Endothelial cell of umbilical vein (primary cell): Measurements from ENCODE around the gene CDK19. TPM values are rescaled to one million over a fixed set of nuclear protein-coding genes. Genes with fewer than 3 reads are reported as not detected.

Source experiments
- BruUV-seq: library from RNA; stranded (reverse); fragments of 400-500 nt; replicated peaks from 2 replicates; lab custom pipeline; 2021; lab: Mats Ljungman, UMichigan
- CTCF ChIA-PET: fragments of 300-600, 350-600 bp; sonication (Branson Sonifier 250); formaldehyde crosslinking; loops from one replicate; lab custom pipeline; 2021; ENCODE audit warnings: antibody characterized with exemption, inconsistent platforms; lab: Charles Lee
- POLR2A ChIA-PET: fragments of 300-600, 350-600 bp; sonication (Branson Sonifier 250); formaldehyde crosslinking; loops from one replicate; lab custom pipeline; 2021; ENCODE audit warnings: antibody characterized with exemption, inconsistent platforms; lab: Charles Lee
- DNase-seq: peaks from one replicate; pipeline ENCODE4 v3.0.0-alpha.2; 2011; ENCODE audit warnings: low read depth, low spot score
- FAIRE-seq: peaks from 2 replicates; lab custom pipeline; 2011; peaks lifted over from hg19 to GRCh38; lab: Jason Lieb, UNC
- H2AFZ ChIP-seq: 2 replicates; pipeline ENCODE4 v1.6.0; 2012; ENCODE audit warnings: low read depth, low read length, control low read depth, inconsistent platforms
- H3K27ac ChIP-seq: 2 replicates; pipeline ENCODE4 v1.5.1; 2011; ENCODE audit warnings: low read depth, mild to moderate bottlenecking, control low read depth, low read length, moderate library complexity; ENCODE audit not compliant: insufficient read depth
- H3K27me3 ChIP-seq, 2 experiments: 2 replicates each; pipeline versions ENCODE4 v1.6.0 to v1.6.1; 2011; ENCODE audit warnings: low read length in 2 of 2, mixed read lengths in 1 of 2; ENCODE audit not compliant: control insufficient read depth in 2 of 2, insufficient read depth in 2 of 2
- H3K36me3 ChIP-seq, 2 experiments: 2 replicates in 1 of 2; 3 replicates in 1 of 2; pipeline ENCODE4 v1.5.1; 2011; ENCODE audit warnings: low read length in 2 of 2, mild to moderate bottlenecking in 1 of 2, moderate library complexity in 1 of 2; ENCODE audit not compliant: control insufficient read depth in 2 of 2, insufficient read depth in 2 of 2; ENCODE audit errors: extremely low read depth in 1 of 2
- H3K4me1 ChIP-seq: 3 replicates; pipeline ENCODE4 v1.5.1; 2011; ENCODE audit warnings: mild to moderate bottlenecking, low read length; ENCODE audit not compliant: control insufficient read depth, insufficient read depth; ENCODE audit errors: extremely low read depth
- H3K4me2 ChIP-seq: 2 replicates; pipeline ENCODE4 v1.6.1; 2011; ENCODE audit warnings: low read length, control low read depth, mixed read lengths; ENCODE audit not compliant: insufficient read depth
- H3K4me3 ChIP-seq, 3 experiments: fragments of 200-600 bp in 1 of 3; sonication (generic), shearing (Covaris generic) in 1 of 3; replicated peaks in 1 of 3; 2 replicates each; pipeline ENCODE4 v1.5.1; 2011 to 2016; ENCODE audit warnings: control low read depth in 3 of 3, low read length in 3 of 3, mild to moderate bottlenecking in 2 of 3, inconsistent platforms in 1 of 3, low read depth in 1 of 3, moderate library complexity in 1 of 3; ENCODE audit not compliant: insufficient read depth in 1 of 3
- H3K79me2 ChIP-seq: 2 replicates; pipeline ENCODE4 v1.6.0; 2012; ENCODE audit warnings: low read length, inconsistent platforms; ENCODE audit not compliant: control insufficient read depth, insufficient read depth
- H3K9ac ChIP-seq: replicated peaks from 2 replicates; pipeline ENCODE3; 2011; ENCODE audit warnings: low read length, control low read depth; ENCODE audit not compliant: insufficient read depth; ENCODE audit errors: extremely low read depth
- H3K9me1 ChIP-seq: replicated peaks from 3 replicates; pipeline ENCODE4 v1.6.0; 2011; ENCODE audit warnings: mild to moderate bottlenecking, low read length; ENCODE audit not compliant: control insufficient read depth, insufficient read depth; ENCODE audit errors: extremely low read depth
- H3K9me3 ChIP-seq: replicated peaks from 2 replicates; pipeline ENCODE4 v1.5.1; 2012; ENCODE audit warnings: low read length, inconsistent platforms; ENCODE audit not compliant: control insufficient read depth, insufficient read depth
- H4K20me1 ChIP-seq: replicated peaks from 2 replicates; pipeline ENCODE3; 2011; ENCODE audit warnings: mild to moderate bottlenecking, low read length; ENCODE audit not compliant: control insufficient read depth, insufficient read depth; ENCODE audit errors: extremely low read depth
- CTCF ChIP-seq, 2 donors: IDR thresholded peaks; 1 replicate in 1 of 2; 2 replicates in 1 of 2; pipeline ENCODE4 v1.5.1; 2011; ENCODE audit warnings: low read length in 2 of 2, mild to moderate bottlenecking in 2 of 2, moderate library complexity in 2 of 2, control low read depth in 1 of 2, inconsistent platforms in 1 of 2, low read depth in 1 of 2; ENCODE audit not compliant: insufficient read depth in 1 of 2; ENCODE audit errors: extremely low read depth in 1 of 2
- EZH2 ChIP-seq: IDR thresholded peaks from 2 replicates; pipeline ENCODE4 v1.6.1; 2012; ENCODE audit warnings: borderline replicate concordance, low read depth, mild to moderate bottlenecking, moderate library complexity, low read length, inconsistent platforms; ENCODE audit not compliant: severe bottlenecking
- FOS ChIP-seq: IDR thresholded peaks from 2 replicates; pipeline ENCODE4 v1.6.1; 2011; ENCODE audit warnings: mild to moderate bottlenecking, low read length, moderate library complexity, borderline replicate concordance; ENCODE audit not compliant: insufficient read depth
- GATA2 ChIP-seq: IDR thresholded peaks from 2 replicates; pipeline ENCODE4 v1.7.0; 2011; ENCODE audit warnings: low read depth, mild to moderate bottlenecking, moderate library complexity, mixed read lengths, low read length; ENCODE audit not compliant: insufficient read length, insufficient read depth
- JUN ChIP-seq: IDR thresholded peaks from 2 replicates; pipeline ENCODE4 v1.6.1; 2011; ENCODE audit warnings: borderline replicate concordance, low read depth; ENCODE audit not compliant: insufficient read length, insufficient read depth
- MAX ChIP-seq: IDR thresholded peaks from 2 replicates; pipeline ENCODE4 v1.6.1; 2011; ENCODE audit not compliant: insufficient read depth, insufficient read length
- MYC ChIP-seq: IDR thresholded peaks from one replicate; pipeline ENCODE4 v1.6.1; 2011; ENCODE audit warnings: mild to moderate bottlenecking, low read depth, low read length
- POLR2A ChIP-seq: IDR thresholded peaks from 2 replicates; pipeline ENCODE4 v1.6.1; 2012; ENCODE audit warnings: low read depth, mild to moderate bottlenecking, control low read depth, low read length
- POLR2AphosphoS5 ChIP-seq: IDR thresholded peaks from 2 replicates; pipeline ENCODE4 v1.6.1; 2012; ENCODE audit warnings: low read depth, mild to moderate bottlenecking, control low read depth, low read length, moderate library complexity; ENCODE audit not compliant: insufficient read depth
- dilution Hi-C: fragments of 300-500 bp; cut with MboI; formaldehyde crosslinking; loops from one replicate; pipeline ENCODE4 v1.15.0; 2019; ENCODE audit warnings: low sequenced_read_pairs; ENCODE audit not compliant: extremely low pct_ligation_motif_present
- intact Hi-C: fragments of 100-400 bp; cut with micrococcal nuclease; formaldehyde crosslinking; loops from one replicate; pipeline ENCODE4 v1.10.0; 2022
- polyA plus RNA-seq, 4 experiments: library from polyadenylated mRNA; depleted of rRNA in 3 of 4; stranded (reverse) in 3 of 4; unstranded in 1 of 4; fragments of >200 nt; gene quantifications; 2 replicates each; pipeline versions ENCODE4 v1.2.1 to v1.2.3, GENCODE V29; 2011 to 2012; ENCODE audit warnings: missing spikeins in 1 of 4
- total RNA-seq: library from RNA; stranded (reverse); gene quantifications from 2 replicates; pipeline ENCODE4 v1.2.3, GENCODE V29; 2021

The CDK19 gene
- total and polyA plus RNA-seq, 2 donors (not counting 3 experiments of a cell fraction or from before 2014, with no cell fraction given) = 4.6 to 12.1 TPM

DNA sequence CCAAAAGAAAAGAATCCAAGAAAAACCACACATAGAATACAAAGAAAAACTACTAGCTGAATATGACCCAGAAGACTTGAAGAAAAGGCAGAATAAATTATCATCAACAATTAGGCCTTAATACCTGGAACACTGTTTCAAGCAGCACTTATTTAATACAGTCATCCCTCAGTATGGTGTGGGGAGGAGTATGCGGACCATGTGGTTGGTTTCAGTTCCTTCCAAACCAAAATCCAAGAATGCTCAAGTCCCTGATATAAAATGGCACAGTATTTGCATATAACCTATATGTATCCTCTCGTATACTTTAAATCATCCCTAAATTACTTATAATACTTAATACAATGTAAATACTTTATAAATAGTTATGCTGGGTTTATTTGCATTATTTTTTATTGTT, 16.1 kb downstream of the CDK19 start:
- intact Hi-C loops = no loop called here
- POLR2A ChIA-PET = no interaction called here
- no peak for FAIRE-seq
- no peaks in the 10 kb centered on the region for H3K9me3 ChIP-seq
- H3K9ac ChIP-seq = no peak overlapping the region
- H3K36me3 ChIP-seq = no peaks in the 10 kb centered on the region
- TF ChIP-seq MYC (no peak), POLR2A (no peak), GATA2 (no peak), CTCF (IDR thresholded peaks at IDR 0.05; ENCODE audit: extremely low read depth in 1 of 2, insufficient read depth in 1 of 2, low read depth in 1 of 2, low read length in 2 of 2) (no peak), JUN (no peak), POLR2AphosphoS5 (no peak), FOS (no peak), MAX (no peak), EZH2 (no peak)
- H4K20me1 ChIP-seq = no peaks in the 10 kb centered on the region
- H3K4me1 ChIP-seq = no peaks in the 10 kb centered on the region
- H3K27ac ChIP-seq = no peak overlapping the region
- dilution Hi-C loops = no loop called here
- H3K27me3 ChIP-seq = no peaks in the 10 kb centered on the region
- H3K4me3 ChIP-seq = no peak overlapping the region
- no peak overlapping the region for H2AFZ ChIP-seq
- no peaks in the 10 kb centered on the region for H3K79me2 ChIP-seq
- H3K9me1 ChIP-seq = no peaks in the 10 kb centered on the region
- BruUV-seq = no TSS peak
- no peak for DNase-seq
- H3K4me2 ChIP-seq = no peak overlapping the region
- CTCF ChIA-PET = no interaction called here
